Measurements from ENCODE around the gene BOD1. TPM values are rescaled to one million over a fixed set of nuclear protein-coding genes. Genes with fewer than 3 reads are reported as not detected.

The BOD1 gene
- 14.0 TPM for polyA plus RNA-seq

DNA sequence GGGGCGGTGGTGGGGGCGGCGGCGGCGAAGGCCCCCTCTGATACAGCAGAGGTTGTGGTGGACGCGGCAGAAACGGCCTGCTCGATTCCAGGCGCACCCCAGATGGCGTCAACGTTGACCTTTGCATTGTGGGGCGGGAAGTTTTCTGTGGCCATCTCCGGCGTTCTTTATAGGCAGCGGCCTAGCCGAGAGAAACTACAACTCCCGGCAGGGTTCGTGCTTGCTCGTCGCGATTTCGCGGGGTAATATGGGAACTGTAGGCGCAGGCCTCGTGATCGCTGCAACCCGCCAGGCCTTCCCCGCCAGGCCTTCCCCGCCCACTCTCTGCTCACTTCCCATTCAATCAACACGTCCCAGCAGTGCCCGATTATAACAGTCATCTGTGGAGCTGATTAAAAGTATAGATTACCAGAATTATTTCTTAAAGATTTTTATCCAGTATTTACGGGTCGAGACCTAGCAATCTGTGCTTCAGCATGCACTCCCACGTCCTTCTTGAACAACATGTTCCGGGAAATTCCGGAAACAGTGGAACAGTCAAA, at the start of gene BOD1:
TSS of gene BOD1 (minus strand) at position 74 of the 542 bp plus-strand sequence. CDS start 214 bp downstream, outside the sequence.
- Mint-ChIP-seq H3K4me1 (peaks cover 15 to 31% (median 27%) of the 10 kb centered on the region in 3 donors), H3K9me3 (no peaks in the 10 kb centered on the region)

DNA sequence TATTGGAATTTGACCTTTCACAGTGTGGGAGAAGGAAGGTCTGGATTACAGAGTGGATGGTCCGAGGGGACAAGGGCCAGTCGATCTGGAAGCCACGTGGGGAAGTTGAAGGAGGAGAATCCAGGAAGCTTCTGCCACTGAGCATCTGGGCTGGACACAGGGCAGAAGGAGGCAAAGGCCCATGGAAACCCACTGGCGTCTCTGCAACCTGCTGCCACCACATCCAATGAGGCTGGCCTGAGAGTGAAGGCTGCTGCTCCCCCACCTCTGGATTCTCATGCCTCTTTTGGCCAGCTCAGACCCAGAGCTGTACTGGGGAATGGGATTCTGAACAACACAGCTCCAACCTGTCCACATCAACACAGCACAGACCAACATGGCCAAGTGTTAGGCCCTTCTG, 48.9 kb upstream of the BOD1 start:
- H3K27me3 Mint-ChIP-seq: peaks cover 5% of the 10 kb centered on the region
- H3K4me3 Mint-ChIP-seq: no peak overlapping the region
- no peaks in the 10 kb centered on the region for H3K36me3 Mint-ChIP-seq
- peaks cover 2 to 4% (median 3%) of the 10 kb centered on the region in 3 donors for H3K9me3 Mint-ChIP-seq
- H3K4me1 Mint-ChIP-seq: no peaks in the 10 kb centered on the region
- no peak overlapping the region for H3K27ac Mint-ChIP-seq

More for the DNA sequence above, at the start of gene BOD1:
- Mint-ChIP-seq H3K27ac (peak within 1 kb of the TSS; percentile 47 to 98 (median 97)), H3K4me3 (peak within 1 kb of the TSS; percentile 94 to 98 (median 96)), H3K27me3 (no peaks in the 10 kb centered on the region), H3K36me3 (no peaks in the 10 kb centered on the region)

DNA sequence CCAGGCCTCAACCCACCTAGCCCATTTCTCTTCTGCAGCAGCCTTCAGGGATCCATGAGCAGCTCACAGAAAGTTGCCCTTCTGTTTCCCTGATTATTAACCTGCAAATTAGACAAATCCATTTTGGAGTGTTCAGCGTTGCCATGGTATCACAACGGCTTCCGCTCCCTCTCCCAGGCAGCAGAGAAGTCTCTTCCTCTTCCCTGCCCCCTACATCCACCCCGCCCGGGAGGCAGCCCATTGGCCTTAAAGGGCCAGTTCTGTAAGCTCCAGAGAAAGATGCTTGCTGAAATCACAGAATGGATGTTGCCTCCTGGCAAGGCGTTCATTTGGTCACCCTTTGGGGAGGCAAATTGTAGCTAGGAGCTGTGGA, 47.7 kb upstream of the BOD1 start:
- no peak overlapping the region for H3K4me3 Mint-ChIP-seq
- peaks cover 3% of the 10 kb centered on the region for H3K27me3 Mint-ChIP-seq
- H3K27ac Mint-ChIP-seq: no peak overlapping the region
- H3K4me1 Mint-ChIP-seq: no peaks in the 10 kb centered on the region
- H3K9me3 Mint-ChIP-seq: peaks cover 4 to 5% (median 4%) of the 10 kb centered on the region in 3 donors
- H3K36me3 Mint-ChIP-seq: no peaks in the 10 kb centered on the region

DNA sequence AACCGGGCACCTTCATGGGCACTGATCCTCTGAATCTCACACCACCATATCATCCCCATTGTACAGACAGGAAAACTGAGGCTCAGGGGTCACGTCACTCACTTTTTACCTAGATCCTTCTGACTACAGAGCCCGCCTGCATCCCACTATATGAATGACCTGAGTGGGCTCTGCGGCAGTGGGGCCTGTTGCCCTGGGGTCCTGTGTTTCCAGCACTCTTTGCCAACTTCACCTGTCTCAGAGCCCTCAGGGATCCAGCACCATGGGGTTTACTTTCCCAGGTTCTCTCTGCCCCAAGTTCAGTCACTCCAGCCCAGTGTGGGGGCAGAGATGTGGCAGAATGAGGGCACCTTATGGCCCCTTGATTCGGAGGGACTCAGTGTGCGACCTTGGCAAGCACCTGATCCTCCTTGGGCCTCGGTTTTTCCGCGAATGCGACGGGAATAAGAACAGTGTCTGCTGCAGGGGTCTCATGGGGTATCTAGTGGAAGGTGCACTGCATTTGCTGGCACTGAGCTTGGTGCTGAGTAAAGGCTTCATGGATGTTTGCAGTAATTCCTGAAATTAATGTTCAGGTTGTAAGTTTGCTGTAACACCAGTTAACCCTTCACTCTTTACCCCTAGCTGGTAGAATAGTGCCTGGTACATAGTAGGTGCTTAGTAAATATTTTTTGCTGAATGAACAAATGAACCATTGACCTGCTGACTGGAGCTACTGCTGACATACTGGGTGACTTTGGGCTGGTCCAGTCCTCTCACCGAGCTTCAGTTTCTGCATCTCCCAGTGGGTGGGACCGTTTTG, 47.1 kb upstream of the BOD1 start:
- Mint-ChIP-seq H3K4me1 (no peaks in the 10 kb centered on the region), H3K36me3 (no peaks in the 10 kb centered on the region), H3K27ac (peak overlapping the region in 1 of 3 donors; percentile 76), H3K9me3 (peaks cover 2 to 4% (median 4%) of the 10 kb centered on the region in 3 donors), H3K27me3 (peaks cover 2% of the 10 kb centered on the region), H3K4me3 (no peak overlapping the region)

DNA sequence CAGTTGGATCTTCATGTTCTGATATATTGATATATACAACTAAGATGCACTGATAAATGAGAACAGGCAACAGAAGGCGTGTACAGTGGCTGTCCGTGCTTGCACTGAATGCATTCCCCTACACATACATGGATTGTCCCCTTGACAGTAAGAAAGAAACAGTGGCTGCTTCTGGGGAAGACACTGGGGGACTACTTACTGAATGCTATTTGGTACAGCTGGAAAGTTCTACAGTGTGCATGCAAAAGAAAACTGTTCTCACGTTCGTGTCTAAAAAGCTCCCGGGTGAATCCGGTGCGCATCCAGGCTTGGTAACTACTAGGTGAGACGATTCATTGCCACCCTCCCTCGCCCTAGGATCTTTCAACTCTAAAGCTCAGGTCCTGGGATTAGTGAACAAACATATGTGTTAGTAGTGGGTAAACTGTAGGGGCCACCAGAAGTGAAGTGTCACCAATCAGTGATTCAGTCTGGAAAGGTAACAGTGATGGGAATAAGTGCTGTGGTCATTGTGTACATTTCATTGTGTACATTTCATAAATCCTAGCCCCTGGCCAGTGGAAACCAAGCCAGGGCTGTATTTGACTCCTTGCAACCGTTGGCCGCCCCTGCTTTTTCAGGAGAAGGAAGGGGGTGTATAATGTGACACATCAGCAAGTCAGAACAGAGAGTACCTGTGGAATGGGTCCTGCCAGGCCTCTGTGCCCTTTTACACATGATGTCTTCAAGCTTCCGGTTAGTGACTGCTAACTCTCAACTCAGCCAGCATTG, 46.3 kb upstream of the BOD1 start:
- Mint-ChIP-seq H3K4me1 (no peaks in the 10 kb centered on the region), H3K27me3 (peaks cover 2% of the 10 kb centered on the region), H3K27ac (peak overlapping the region in 1 of 3 donors; percentile 76), H3K4me3 (no peak overlapping the region), H3K36me3 (no peaks in the 10 kb centered on the region), H3K9me3 (peaks cover 2 to 4% (median 2%) of the 10 kb centered on the region in 3 donors)

DNA sequence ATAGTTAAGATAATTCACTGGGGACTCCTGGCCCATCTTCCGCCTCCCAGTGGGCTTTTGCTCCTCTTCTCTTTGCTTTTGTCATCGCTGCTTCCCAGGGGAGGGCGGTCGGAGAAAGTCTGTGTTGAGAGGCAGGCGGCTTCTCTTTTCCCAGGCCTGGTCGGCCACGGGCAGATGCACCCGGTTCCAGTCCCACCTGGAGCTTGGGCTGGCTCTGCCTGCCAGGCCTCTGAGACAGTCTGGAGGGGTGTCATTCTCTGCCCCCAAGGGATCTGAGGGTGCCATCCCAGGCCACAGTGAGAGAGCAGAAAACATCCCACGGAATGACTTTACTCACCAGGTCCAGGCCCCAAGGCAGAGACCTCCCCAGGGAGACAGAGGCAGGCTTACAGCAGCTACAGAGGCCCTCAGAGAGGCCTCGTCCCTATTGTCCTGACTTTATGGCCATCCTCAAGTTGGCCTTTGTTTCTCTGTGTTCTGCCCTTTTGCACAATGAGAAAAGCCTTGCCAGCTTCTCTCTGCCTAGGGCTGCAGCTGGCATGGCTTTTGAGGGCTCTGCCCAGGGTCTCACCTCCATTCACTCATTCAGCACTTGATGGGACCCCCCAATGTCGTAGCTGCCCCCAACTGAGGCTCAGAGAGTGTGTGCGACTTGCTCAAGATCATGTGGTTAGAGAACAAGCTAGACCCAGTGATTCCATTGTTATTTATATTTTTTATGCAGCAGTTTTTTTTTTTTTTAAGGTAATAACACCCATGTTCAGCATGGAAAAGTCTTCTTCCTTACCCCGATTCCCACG, 44.2 kb upstream of the BOD1 start:
- H3K9me3 Mint-ChIP-seq: peaks cover 2% of the 10 kb centered on the region in 3 donors
- H3K27ac Mint-ChIP-seq: no peak overlapping the region
- H3K4me3 Mint-ChIP-seq: peak overlapping the region in 1 of 4 donors; percentile 49
- H3K4me1 Mint-ChIP-seq: no peaks in the 10 kb centered on the region
- peaks cover 2% of the 10 kb centered on the region for H3K27me3 Mint-ChIP-seq
- H3K36me3 Mint-ChIP-seq: peaks cover 5% of the 10 kb centered on the region

DNA sequence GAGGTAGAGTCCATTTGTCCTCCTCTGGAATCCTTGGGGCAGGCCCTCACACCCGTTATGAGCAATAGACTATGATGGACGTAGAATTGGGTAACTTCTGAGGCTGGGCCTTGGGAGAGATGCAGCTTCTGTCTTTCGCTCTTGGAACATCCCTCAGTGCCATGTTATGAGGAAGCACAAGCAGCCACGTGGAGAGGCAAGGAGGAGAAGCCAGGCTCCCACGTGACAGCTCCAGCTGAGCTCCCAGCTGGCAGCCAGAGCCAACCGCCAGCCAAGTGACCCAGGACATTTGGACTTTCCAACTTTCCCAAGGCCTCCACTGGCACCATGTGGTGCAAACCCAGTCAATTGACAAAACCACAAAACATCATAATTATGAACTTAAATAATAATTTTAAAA, 43.0 kb upstream of the BOD1 start:
- H3K27me3 Mint-ChIP-seq: peaks cover 2% of the 10 kb centered on the region
- peaks cover 0 to 5% (median 2%) of the 10 kb centered on the region in 3 donors for H3K9me3 Mint-ChIP-seq
- H3K4me1 Mint-ChIP-seq: no peaks in the 10 kb centered on the region
- no peak overlapping the region for H3K27ac Mint-ChIP-seq
- no peak overlapping the region for H3K4me3 Mint-ChIP-seq
- peaks cover 5% of the 10 kb centered on the region for H3K36me3 Mint-ChIP-seq

DNA sequence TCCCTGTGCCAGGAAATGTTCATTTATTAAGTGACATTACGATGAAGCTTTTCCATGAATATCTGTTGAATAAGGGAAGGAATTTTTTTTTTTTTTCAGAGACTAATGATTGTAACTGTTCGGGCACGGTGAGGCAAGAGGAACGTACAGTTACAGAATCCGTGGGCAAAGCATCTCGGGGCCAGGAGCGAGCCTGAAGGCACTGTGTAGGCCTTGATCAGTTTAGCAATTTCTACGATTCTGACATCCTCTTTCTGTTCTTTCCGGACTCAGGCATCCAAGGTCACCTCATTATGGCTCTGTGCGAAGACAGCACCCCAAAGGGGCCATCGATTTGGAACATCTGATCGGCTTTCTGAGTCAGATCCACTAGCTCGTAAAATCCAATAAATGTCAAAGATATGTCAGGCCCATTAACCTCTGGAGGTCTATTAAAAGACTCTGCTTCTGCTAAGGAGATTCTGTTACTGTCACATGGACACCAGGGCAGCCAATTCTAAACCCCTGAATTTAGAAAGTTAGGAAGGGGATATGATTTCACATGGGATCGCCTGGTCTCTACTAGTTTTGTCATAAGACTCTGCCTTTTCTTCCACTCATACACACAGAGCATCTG, 41.4 kb upstream of the BOD1 start:
- Mint-ChIP-seq H3K36me3 (peaks cover 5% of the 10 kb centered on the region), H3K9me3 (peaks cover under 1 to 5% (median 2%) of the 10 kb centered on the region in 3 donors), H3K4me3 (no peak overlapping the region), H3K27ac (no peak overlapping the region), H3K4me1 (no peaks in the 10 kb centered on the region), H3K27me3 (peaks cover 6% of the 10 kb centered on the region)

DNA sequence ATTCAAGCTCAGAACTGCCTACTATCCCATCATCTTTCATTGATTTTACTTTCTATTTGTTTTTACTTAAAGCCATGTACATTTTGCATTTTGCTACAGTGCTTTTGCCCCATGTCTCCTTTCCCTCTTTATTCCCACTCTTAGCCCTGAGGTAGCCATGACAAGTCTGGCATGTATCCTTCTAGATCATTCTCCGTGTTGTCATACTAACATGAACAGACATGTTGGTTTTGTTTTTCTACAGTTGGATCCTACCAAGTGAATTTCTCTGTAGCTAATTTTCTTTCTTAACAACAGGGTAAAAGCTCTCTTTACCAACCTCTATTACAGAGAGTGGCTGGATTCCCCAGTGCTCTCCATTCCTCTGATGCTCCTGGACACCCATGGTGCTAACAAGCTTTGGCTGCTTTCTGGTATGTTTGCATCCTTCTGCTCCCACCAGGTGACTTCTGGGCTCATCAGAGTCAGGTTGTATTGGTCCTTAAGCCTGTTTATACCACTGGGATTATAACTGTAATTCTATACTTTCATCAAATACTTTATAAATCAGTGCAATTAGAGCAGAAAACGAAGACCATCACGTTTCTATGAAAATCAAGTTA, 38.8 kb upstream of the BOD1 start:
- Mint-ChIP-seq H3K36me3 (peaks cover 8% of the 10 kb centered on the region), H3K4me3 (no peak overlapping the region), H3K27me3 (peaks cover 9% of the 10 kb centered on the region), H3K27ac (no peak overlapping the region), H3K9me3 (peaks cover 9 to 13% (median 13%) of the 10 kb centered on the region in 3 donors), H3K4me1 (no peaks in the 10 kb centered on the region)

DNA sequence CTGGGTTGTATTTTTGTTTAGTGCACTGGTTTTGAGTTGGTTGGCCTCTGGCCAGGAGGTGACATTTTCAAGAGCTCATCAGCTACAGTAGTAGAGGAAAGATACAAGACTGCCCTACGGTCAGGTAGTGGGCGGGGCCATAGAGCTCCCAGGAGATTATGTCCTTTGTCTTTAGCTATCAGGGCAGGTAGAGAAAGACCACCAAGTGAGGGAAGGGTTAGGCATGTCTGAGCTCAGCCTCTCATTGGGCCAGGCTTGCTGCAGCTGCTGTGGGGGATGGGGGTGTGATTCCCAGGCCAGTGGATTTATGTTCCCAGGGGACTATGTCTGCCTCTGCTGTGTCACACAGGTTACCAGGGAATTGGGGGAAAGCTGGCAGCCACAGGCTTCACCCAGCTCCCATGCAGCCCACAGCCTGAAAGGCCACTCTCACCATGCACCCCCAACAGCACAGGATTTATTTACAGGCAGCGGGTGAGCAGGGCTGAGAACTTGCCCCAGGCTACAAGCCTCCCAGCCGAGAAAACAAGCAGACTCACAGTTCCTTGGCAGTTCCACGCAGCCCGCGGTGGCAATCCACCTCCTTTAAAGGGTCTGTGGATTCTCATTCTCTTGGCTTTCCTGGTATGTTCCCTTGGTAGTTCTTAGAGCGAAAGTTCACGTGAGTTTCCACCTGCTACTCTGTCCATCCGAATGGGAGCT, 37.5 kb upstream of the BOD1 start:
- Mint-ChIP-seq H3K27ac (no peak overlapping the region), H3K36me3 (peaks cover 8% of the 10 kb centered on the region), H3K4me3 (peak overlapping the region in 1 of 4 donors; percentile 40), H3K27me3 (peaks cover 9% of the 10 kb centered on the region), H3K9me3 (peaks cover 8 to 16% (median 13%) of the 10 kb centered on the region in 3 donors), H3K4me1 (no peaks in the 10 kb centered on the region)

DNA sequence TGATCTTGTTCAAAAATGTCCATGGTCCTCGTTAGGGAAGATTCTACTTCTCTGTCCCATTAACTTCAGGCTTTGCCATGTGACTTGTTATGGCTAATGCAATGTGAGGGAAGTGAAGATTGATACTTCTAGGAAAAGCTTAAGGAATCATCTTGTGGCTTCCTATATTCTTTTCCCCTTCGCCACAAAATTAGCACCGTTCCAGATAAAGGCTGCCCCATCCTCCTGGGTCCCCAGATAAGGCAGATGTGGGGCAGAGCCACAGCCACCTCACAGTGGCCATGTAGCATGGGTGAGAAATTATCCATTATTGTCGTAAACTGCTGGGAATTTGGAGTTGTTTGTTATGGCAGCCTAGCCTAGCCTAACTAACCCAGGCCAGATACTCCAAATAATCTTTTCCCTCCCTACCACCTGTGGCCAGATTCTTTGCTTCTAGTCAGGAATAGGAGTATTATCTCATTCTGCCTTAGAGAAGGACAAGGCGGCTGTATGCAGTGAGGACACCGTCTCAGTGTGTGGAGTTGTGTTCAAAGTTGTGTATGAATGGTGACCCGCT, 31.9 kb upstream of the BOD1 start:
- peaks cover 0 to 3% (median 0%) of the 10 kb centered on the region in 3 donors for H3K4me1 Mint-ChIP-seq
- peaks cover 3% of the 10 kb centered on the region for H3K36me3 Mint-ChIP-seq
- peaks cover 8 to 13% (median 13%) of the 10 kb centered on the region in 3 donors for H3K9me3 Mint-ChIP-seq
- no peak overlapping the region for H3K27ac Mint-ChIP-seq
- no peak overlapping the region for H3K4me3 Mint-ChIP-seq
- H3K27me3 Mint-ChIP-seq: peaks cover 5% of the 10 kb centered on the region

DNA sequence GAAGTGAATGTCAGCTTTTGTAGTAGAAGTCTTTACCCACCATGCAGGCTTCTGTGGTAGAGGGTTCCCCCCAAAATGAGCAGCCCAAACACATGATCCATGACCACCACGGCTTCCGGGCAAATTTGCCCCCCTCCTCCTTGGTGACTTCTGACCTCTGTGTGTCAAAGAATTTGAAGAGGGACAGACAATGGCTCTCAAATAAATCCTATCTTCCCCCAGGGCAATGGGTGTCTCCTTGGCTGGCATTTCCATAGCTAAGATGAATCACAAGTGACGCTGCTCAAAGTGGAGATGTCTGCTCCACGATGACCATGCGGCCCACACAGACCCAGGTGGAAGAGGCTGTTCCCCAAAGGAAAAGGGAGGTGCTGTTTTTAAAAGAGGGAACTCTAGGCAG, 30.2 kb upstream of the BOD1 start:
- Mint-ChIP-seq H3K4me3 (no peak overlapping the region), H3K27me3 (no peaks in the 10 kb centered on the region), H3K27ac (no peak overlapping the region), H3K4me1 (peaks cover 0 to 3% (median 0%) of the 10 kb centered on the region in 3 donors), H3K36me3 (peaks cover 2% of the 10 kb centered on the region), H3K9me3 (peaks cover 2 to 5% (median 4%) of the 10 kb centered on the region in 3 donors)

DNA sequence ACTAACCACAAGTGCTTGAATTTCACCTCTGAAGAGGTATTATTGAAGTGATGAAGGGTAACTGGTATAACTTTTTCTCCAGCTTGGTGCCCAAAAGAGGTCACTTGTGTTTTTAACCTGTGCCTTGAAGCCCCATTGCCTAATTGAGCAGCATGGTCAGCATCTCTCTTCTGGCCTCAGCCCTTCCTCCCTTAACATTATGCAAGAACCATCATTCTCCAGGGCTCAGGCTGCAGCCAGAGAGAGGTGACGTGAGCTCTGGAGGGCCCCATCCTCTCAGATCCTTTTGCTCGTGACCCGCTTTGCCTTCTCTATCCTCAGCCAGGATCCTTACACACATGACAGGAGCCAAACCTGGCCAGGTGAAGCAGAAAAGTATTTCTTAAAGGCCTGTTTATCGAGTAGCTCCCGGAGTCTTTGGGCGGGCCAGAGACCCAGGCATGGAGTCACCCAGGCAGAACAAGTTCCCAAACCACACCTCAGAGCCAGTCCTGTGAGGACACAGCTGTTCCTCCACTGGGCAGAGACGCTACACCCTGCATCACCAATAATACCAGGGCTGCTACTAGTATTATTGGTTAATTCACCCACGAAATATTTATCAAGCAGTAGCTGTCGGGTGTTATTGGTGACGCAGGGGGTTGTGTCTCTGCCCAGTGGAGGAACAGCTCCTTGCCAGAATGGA, 29.6 kb upstream of the BOD1 start:
- peaks cover 0 to 3% (median 0%) of the 10 kb centered on the region in 3 donors for H3K4me1 Mint-ChIP-seq
- H3K27me3 Mint-ChIP-seq: no peaks in the 10 kb centered on the region
- no peaks in the 10 kb centered on the region for H3K36me3 Mint-ChIP-seq
- H3K9me3 Mint-ChIP-seq: peaks cover 0 to 5% (median 2%) of the 10 kb centered on the region in 3 donors
- peak overlapping the region in 1 of 3 donors; percentile 90 for H3K27ac Mint-ChIP-seq
- H3K4me3 Mint-ChIP-seq: no peak overlapping the region

Measured in IgD-negative memory B cell (primary cell).